ENCODE results near the gene MCM9. TPM values are rescaled to one million over a fixed set of nuclear protein-coding genes. Genes with fewer than 3 reads are reported as not detected.

The MCM9 gene
- total RNA-seq, 2 donors from 2014 or later, result 17.8 to 21.2 TPM

DNA sequence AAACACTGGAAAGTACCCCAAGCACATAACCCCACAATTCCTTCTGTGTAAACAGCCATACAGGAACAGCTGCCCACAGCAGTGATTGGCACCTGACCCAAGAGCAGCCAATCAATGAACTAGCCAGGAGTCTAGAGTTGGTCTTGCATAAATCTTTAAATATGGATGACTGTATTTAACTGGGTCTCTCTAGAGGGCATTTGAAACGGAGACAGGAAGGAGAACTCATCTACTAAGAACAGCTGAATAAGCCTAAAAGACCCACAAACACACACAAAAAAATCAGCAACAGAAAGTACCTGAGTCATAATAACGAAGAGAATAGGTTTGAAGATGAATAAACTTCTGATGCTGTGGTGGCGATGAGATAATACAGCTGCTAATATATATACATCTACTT is 90.0 kb downstream of the MCM9 start:
- peaks cover 4% of the 10 kb centered on the region for H3K36me3 Mint-ChIP-seq (ENCODE audit: low read depth)
- H3K4me3 ChIP-seq (ENCODE audit: low read length), result no peak overlapping the region
- no peaks in the 10 kb centered on the region for H3K27me3 ChIP-seq (ENCODE audit: control insufficient read depth, insufficient read depth, low read length, poor library complexity, severe bottlenecking)
- H3K9me3 Mint-ChIP-seq, result peaks cover 2% of the 10 kb centered on the region
- H3K36me3 ChIP-seq (ENCODE audit: control insufficient read depth, insufficient read depth, low read length), result no peaks in the 10 kb centered on the region
- H3K27me3 Mint-ChIP-seq (ENCODE audit: insufficient read depth), result no peaks in the 10 kb centered on the region
- no peak overlapping the region for H3K9ac ChIP-seq (ENCODE audit: extremely low read depth, low read length, poor library complexity, severe bottlenecking)
- H3K27ac Mint-ChIP-seq, result no peak overlapping the region
- TF ChIP-seq, protein P1, sequence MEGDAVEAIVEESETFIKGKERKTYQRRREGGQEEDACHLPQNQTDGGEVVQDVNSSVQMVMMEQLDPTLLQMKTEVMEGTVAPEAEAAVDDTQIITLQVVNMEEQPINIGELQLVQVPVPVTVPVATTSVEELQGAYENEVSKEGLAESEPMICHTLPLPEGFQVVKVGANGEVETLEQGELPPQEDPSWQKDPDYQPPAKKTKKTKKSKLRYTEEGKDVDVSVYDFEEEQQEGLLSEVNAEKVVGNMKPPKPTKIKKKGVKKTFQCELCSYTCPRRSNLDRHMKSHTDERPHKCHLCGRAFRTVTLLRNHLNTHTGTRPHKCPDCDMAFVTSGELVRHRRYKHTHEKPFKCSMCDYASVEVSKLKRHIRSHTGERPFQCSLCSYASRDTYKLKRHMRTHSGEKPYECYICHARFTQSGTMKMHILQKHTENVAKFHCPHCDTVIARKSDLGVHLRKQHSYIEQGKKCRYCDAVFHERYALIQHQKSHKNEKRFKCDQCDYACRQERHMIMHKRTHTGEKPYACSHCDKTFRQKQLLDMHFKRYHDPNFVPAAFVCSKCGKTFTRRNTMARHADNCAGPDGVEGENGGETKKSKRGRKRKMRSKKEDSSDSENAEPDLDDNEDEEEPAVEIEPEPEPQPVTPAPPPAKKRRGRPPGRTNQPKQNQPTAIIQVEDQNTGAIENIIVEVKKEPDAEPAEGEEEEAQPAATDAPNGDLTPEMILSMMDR (conservative IDR thresholded peaks at IDR 0.05), result no peak
- H3K9me3 ChIP-seq (ENCODE audit: control insufficient read depth, low read length), result no peaks in the 10 kb centered on the region
- H3K27ac ChIP-seq (ENCODE audit: low read depth, low read length), result no peak overlapping the region
- H3K4me3 Mint-ChIP-seq, result no peak overlapping the region
- H3K4me1 ChIP-seq (ENCODE audit: control insufficient read depth, insufficient read depth, low read length), result no peaks in the 10 kb centered on the region
- WGBS, 2 experiments (ENCODE audit: insufficient coverage in 1 of 2, insufficient read length in 1 of 2), result 83% methylated on average over 1 of the region's 3 CpGs; no CpG with 5 or more reads in 1 of the 2 experiments
- no peak for DNase-seq
- H3K4me1 Mint-ChIP-seq, result peaks cover 3% of the 10 kb centered on the region

GRCh38 chr6:118843685-118844390 is 91.1 kb downstream of the MCM9 start:
- Histone ChIP-seq H3K9me3 (ENCODE audit: control insufficient read depth, low read length) (no peaks in the 10 kb centered on the region), H3K27me3 (ENCODE audit: control insufficient read depth, insufficient read depth, low read length, poor library complexity, severe bottlenecking) (no peaks in the 10 kb centered on the region), H3K4me1 (ENCODE audit: control insufficient read depth, insufficient read depth, low read length) (no peaks in the 10 kb centered on the region), H3K9ac (ENCODE audit: extremely low read depth, low read length, poor library complexity, severe bottlenecking) (no peak overlapping the region), H3K4me3 (ENCODE audit: low read length) (no peak overlapping the region), H3K36me3 (ENCODE audit: control insufficient read depth, insufficient read depth, low read length) (no peaks in the 10 kb centered on the region), H3K27ac (ENCODE audit: low read depth, low read length) (no peak overlapping the region)
- Mint-ChIP-seq H3K27ac (no peak overlapping the region), H3K4me3 (no peak overlapping the region), H3K9me3 (peaks cover 11% of the 10 kb centered on the region), H3K27me3 (ENCODE audit: insufficient read depth) (no peaks in the 10 kb centered on the region), H3K36me3 (ENCODE audit: low read depth) (peaks cover 13% of the 10 kb centered on the region), H3K4me1 (peaks cover 3% of the 10 kb centered on the region)
- WGBS, 2 experiments (ENCODE audit: insufficient coverage in 1 of 2, insufficient read length in 1 of 2), result 100% methylated on average over 1 to 4 of the region's 4 CpGs
- no peak for DNase-seq
- TF ChIP-seq, protein P1 (conservative IDR thresholded peaks at IDR 0.05), result no peak

DNA sequence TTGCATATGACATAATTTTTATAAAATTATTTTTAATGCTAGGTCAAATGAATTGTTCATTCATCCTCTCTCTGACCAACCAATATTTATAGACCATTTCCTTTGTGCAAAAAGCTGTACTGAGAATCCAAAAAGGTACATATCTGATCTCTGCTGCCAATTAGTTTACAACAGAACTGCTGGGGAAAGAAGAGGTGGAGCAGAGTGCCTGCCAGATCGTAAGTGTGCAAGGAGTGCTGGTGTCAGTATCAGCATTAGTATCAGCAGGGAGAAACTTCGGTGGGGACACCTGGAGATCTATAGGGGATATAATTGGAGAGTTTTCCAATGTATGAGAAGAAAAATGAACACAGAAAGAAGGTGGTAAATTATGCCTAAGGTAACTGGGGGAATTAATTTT is 104.3 kb downstream of the MCM9 start:
- H3K27me3 Mint-ChIP-seq (ENCODE audit: insufficient read depth), result no peaks in the 10 kb centered on the region
- no peak overlapping the region for H3K4me3 ChIP-seq (ENCODE audit: low read length)
- H3K36me3 ChIP-seq (ENCODE audit: control insufficient read depth, insufficient read depth, low read length), result peaks cover 17% of the 10 kb centered on the region
- WGBS, 2 experiments (ENCODE audit: insufficient coverage in 1 of 2, insufficient read length in 1 of 2), result 76 to 94% methylated on average over 2 of the region's 2 CpGs
- no peak overlapping the region for H3K27ac Mint-ChIP-seq
- DNase-seq, result no peak
- H3K9ac ChIP-seq (ENCODE audit: extremely low read depth, low read length, poor library complexity, severe bottlenecking), result no peak overlapping the region
- H3K36me3 Mint-ChIP-seq (ENCODE audit: low read depth), result peaks cover 19% of the 10 kb centered on the region
- TF ChIP-seq, protein P1 (conservative IDR thresholded peaks at IDR 0.05), result no peak
- no peaks in the 10 kb centered on the region for H3K27me3 ChIP-seq (ENCODE audit: control insufficient read depth, insufficient read depth, low read length, poor library complexity, severe bottlenecking)
- peaks cover 5% of the 10 kb centered on the region for H3K4me1 ChIP-seq (ENCODE audit: control insufficient read depth, insufficient read depth, low read length)
- H3K4me1 Mint-ChIP-seq, result peaks cover 7% of the 10 kb centered on the region
- H3K27ac ChIP-seq (ENCODE audit: low read depth, low read length), result no peak overlapping the region
- no peaks in the 10 kb centered on the region for H3K9me3 ChIP-seq (ENCODE audit: control insufficient read depth, low read length)
- no peak overlapping the region for H3K4me3 Mint-ChIP-seq
- H3K9me3 Mint-ChIP-seq, result peaks cover 7% of the 10 kb centered on the region
